ENCODE measurements around the gene PPM1L. TPM values are rescaled to one million over a fixed set of nuclear protein-coding genes. Genes with fewer than 3 reads are reported as not detected.
A peak's percentile ranks its signal among the peaks of the same experiment; 100 is the strongest.

The PPM1L gene
- total and polyA plus RNA-seq, 2 experiments from 2014 or later = 1.2 to 12.6 TPM

- no peak overlapping the region for H3K4me3 ChIP-seq
- peak; percentile 84 for TF ChIP-seq CTCF (IDR thresholded peaks at IDR 0.05; ENCODE audit: low read depth, low read length)
- no peaks in the 10 kb centered on the region for H3K9me3 ChIP-seq (ENCODE audit: low read depth)
- no peaks in the 10 kb centered on the region for H3K27me3 ChIP-seq
- H3K4me1 ChIP-seq (ENCODE audit: low read depth) = no peaks in the 10 kb centered on the region
- H3K36me3 ChIP-seq = no peaks in the 10 kb centered on the region
- DNase-seq (ENCODE audit: low read depth in 1 of 2, low spot score in 1 of 2) = peak; percentile 61 to 82
- H3K27ac ChIP-seq = no peak overlapping the region
Observed at GRCh38 chr3:160941885-160942494, 186.0 kb downstream of the PPM1L start.

GRCh38 chr3:160943996-160944395, 188.0 kb downstream of the PPM1L start:
- Histone ChIP-seq H3K4me3 (no peak overlapping the region), H3K36me3 (no peaks in the 10 kb centered on the region), H3K9me3 (ENCODE audit: low read depth) (no peaks in the 10 kb centered on the region), H3K4me1 (ENCODE audit: low read depth) (no peaks in the 10 kb centered on the region), H3K27ac (no peak overlapping the region), H3K27me3 (no peaks in the 10 kb centered on the region)
- TF ChIP-seq CTCF (IDR thresholded peaks at IDR 0.05; ENCODE audit: low read depth, low read length) = no peak
- no peak for DNase-seq (ENCODE audit: low read depth in 1 of 2, low spot score in 1 of 2)

GRCh38 chr3:160945336-160945735, 189.3 kb downstream of the PPM1L start:
- no peaks in the 10 kb centered on the region for H3K9me3 ChIP-seq (ENCODE audit: low read depth)
- H3K27me3 ChIP-seq = no peaks in the 10 kb centered on the region
- no peak overlapping the region for H3K27ac ChIP-seq
- no peak for TF ChIP-seq CTCF (IDR thresholded peaks at IDR 0.05; ENCODE audit: low read depth, low read length)
- H3K4me1 ChIP-seq (ENCODE audit: low read depth) = no peaks in the 10 kb centered on the region
- H3K4me3 ChIP-seq = no peak overlapping the region
- H3K36me3 ChIP-seq = no peaks in the 10 kb centered on the region
- DNase-seq (ENCODE audit: low read depth in 1 of 2, low spot score in 1 of 2) = no peak

GRCh38 chr3:160948273-160948672, 192.2 kb downstream of the PPM1L start:
- no peak for TF ChIP-seq CTCF (IDR thresholded peaks at IDR 0.05; ENCODE audit: low read depth, low read length)
- Histone ChIP-seq H3K27ac (no peak overlapping the region), H3K9me3 (ENCODE audit: low read depth) (no peaks in the 10 kb centered on the region), H3K36me3 (no peaks in the 10 kb centered on the region), H3K4me1 (ENCODE audit: low read depth) (no peaks in the 10 kb centered on the region), H3K4me3 (no peak overlapping the region), H3K27me3 (no peaks in the 10 kb centered on the region)
- DNase-seq (ENCODE audit: low read depth in 1 of 2, low spot score in 1 of 2) = no peak

GRCh38 chr3:160949460-160949859, 193.4 kb downstream of the PPM1L start:
- Histone ChIP-seq H3K9me3 (ENCODE audit: low read depth) (no peaks in the 10 kb centered on the region), H3K4me3 (no peak overlapping the region), H3K27me3 (no peaks in the 10 kb centered on the region), H3K4me1 (ENCODE audit: low read depth) (no peaks in the 10 kb centered on the region), H3K36me3 (no peaks in the 10 kb centered on the region), H3K27ac (no peak overlapping the region)
- DNase-seq (ENCODE audit: low read depth in 1 of 2, low spot score in 1 of 2) = no peak
- TF ChIP-seq CTCF (IDR thresholded peaks at IDR 0.05; ENCODE audit: low read depth, low read length) = no peak
